Fibroblast of lung (primary cell): Measurements from ENCODE around the gene TM2D1. TPM values are rescaled to one million over a fixed set of nuclear protein-coding genes. Genes with fewer than 3 reads are reported as not detected.
A peak's percentile ranks its signal among the peaks of the same experiment; 100 is the strongest.

Experiments used
- DNase-seq, 2 donors: peaks; one replicate each; pipeline versions ENCODE4 v3.0.0 to v3.0.0-alpha.2; 2010; ENCODE audit warnings: low read depth in 2 of 2
- H2AFZ ChIP-seq: 2 replicates; pipeline ENCODE4 v1.5.1; 2012; ENCODE audit warnings: low read length, control low read depth, inconsistent platforms
- H3K27ac ChIP-seq: 2 replicates; pipeline ENCODE4 v1.5.1; 2011; ENCODE audit warnings: low read length, control low read depth; ENCODE audit not compliant: insufficient read depth
- H3K27me3 ChIP-seq: 2 replicates; pipeline ENCODE4 v1.5.1; 2011; ENCODE audit warnings: mild to moderate bottlenecking, low read length; ENCODE audit not compliant: control insufficient read depth, insufficient read depth
- H3K36me3 ChIP-seq: 2 replicates; pipeline ENCODE4 v1.5.1; 2011; ENCODE audit warnings: low read length; ENCODE audit not compliant: control insufficient read depth, insufficient read depth
- H3K4me1 ChIP-seq: 2 replicates; pipeline ENCODE4 v1.5.1; 2011; ENCODE audit warnings: low read length; ENCODE audit not compliant: control insufficient read depth, insufficient read depth; ENCODE audit errors: extremely low read depth
- H3K4me2 ChIP-seq: 2 replicates; pipeline ENCODE4 v1.5.1; 2011; ENCODE audit warnings: low read length, control low read depth; ENCODE audit not compliant: insufficient read depth; ENCODE audit errors: extremely low read depth
- H3K4me3 ChIP-seq, 4 experiments: fragments of 200-600 bp in 1 of 4; sonication (generic) in 1 of 4; replicated peaks in 1 of 4; 2 replicates each; pipeline ENCODE4 v1.5.1; 2011 to 2016; ENCODE audit warnings: low read length in 4 of 4, low read depth in 3 of 4, mild to moderate bottlenecking in 3 of 4, control low read depth in 2 of 4, inconsistent platforms in 1 of 4, mixed read lengths in 1 of 4; ENCODE audit not compliant: insufficient read depth in 1 of 4; ENCODE audit errors: control extremely low read depth in 1 of 4
- H3K79me2 ChIP-seq: 2 replicates; pipeline ENCODE4 v1.5.1; 2012; ENCODE audit warnings: mild to moderate bottlenecking, low read length, inconsistent platforms; ENCODE audit not compliant: control insufficient read depth, insufficient read depth
- H3K9ac ChIP-seq: 2 replicates; pipeline ENCODE4 v1.5.1; 2011; ENCODE audit warnings: mild to moderate bottlenecking, low read length, control low read depth; ENCODE audit not compliant: insufficient read depth
- H3K9me3 ChIP-seq: 2 replicates; pipeline ENCODE4 v1.5.1; 2012; ENCODE audit warnings: low read depth, low read length; ENCODE audit not compliant: control insufficient read depth, insufficient read depth
- H4K20me1 ChIP-seq: 2 replicates; pipeline ENCODE4 v1.5.1; 2011; ENCODE audit warnings: low read length; ENCODE audit not compliant: control insufficient read depth, insufficient read depth; ENCODE audit errors: extremely low read depth
- CTCF ChIP-seq, 2 donors: IDR thresholded peaks in 1 of 2; conservative IDR thresholded peaks in 1 of 2; 1 replicate in 1 of 2; 2 replicates in 1 of 2; pipeline ENCODE4 v1.5.1; 2011 to 2012; ENCODE audit warnings: low read length in 2 of 2, control low read depth in 1 of 2, inconsistent platforms in 1 of 2, low read depth in 1 of 2, mild to moderate bottlenecking in 1 of 2
- EZH2 ChIP-seq: IDR thresholded peaks from 2 replicates; pipeline ENCODE4 v1.5.1; 2012; ENCODE audit warnings: low read length, control low read depth, mild to moderate bottlenecking; ENCODE audit errors: missing control alignments
- polyA plus RNA-seq, 2 donors: library from polyadenylated mRNA; depleted of rRNA in 1 of 2; stranded (reverse) in 1 of 2; unstranded in 1 of 2; fragments of >200 nt; gene quantifications; 2 replicates each; pipeline ENCODE4 v1.2.1, GENCODE V29; 2011 to 2012; ENCODE audit warnings: missing spikeins in 1 of 2
- total RNA-seq: library from RNA; depleted of rRNA; stranded (reverse); fragments of >200 nt; gene quantifications from 2 replicates; pipeline ENCODE4 v1.2.1, GENCODE V29; 2014

Gene TM2D1
- total and polyA plus RNA-seq, 2 donors (not counting 1 experiment from before 2014, with no cell fraction given): 58.6 to 82.0 TPM

GRCh38 chr1:61746813-61747212 is 21.9 kb upstream of the TM2D1 start:
- H3K4me2 ChIP-seq: no peak overlapping the region
- no peak for TF ChIP-seq EZH2
- peak overlapping the region; percentile 5 for H2AFZ ChIP-seq
- H3K9me3 ChIP-seq: no peaks in the 10 kb centered on the region
- no peaks in the 10 kb centered on the region for H3K4me1 ChIP-seq
- no peaks in the 10 kb centered on the region for H4K20me1 ChIP-seq
- H3K27ac ChIP-seq: no peak overlapping the region
- no peaks in the 10 kb centered on the region for H3K79me2 ChIP-seq
- H3K4me3 ChIP-seq: no peak overlapping the region
- H3K36me3 ChIP-seq: no peaks in the 10 kb centered on the region
- no peak overlapping the region for H3K9ac ChIP-seq
- H3K27me3 ChIP-seq: no peaks in the 10 kb centered on the region
- peak; percentile 33 to 40 for DNase-seq

GRCh38 chr1:61743716-61744580 is 19.0 kb upstream of the TM2D1 start:
- no peaks in the 10 kb centered on the region for H3K36me3 ChIP-seq
- H3K79me2 ChIP-seq: no peaks in the 10 kb centered on the region
- no peak overlapping the region for H3K9ac ChIP-seq
- peak in 1 of 2 donors; percentile 59 for DNase-seq
- H3K4me2 ChIP-seq: no peak overlapping the region
- no peak overlapping the region for H2AFZ ChIP-seq
- no peaks in the 10 kb centered on the region for H3K9me3 ChIP-seq
- H3K4me3 ChIP-seq: no peak overlapping the region
- H3K27ac ChIP-seq: no peak overlapping the region
- H3K4me1 ChIP-seq: no peaks in the 10 kb centered on the region
- H3K27me3 ChIP-seq: no peaks in the 10 kb centered on the region
- no peak for TF ChIP-seq CTCF (conservative IDR thresholded peaks at IDR 0.05 in 1 of 2, IDR thresholded peaks at IDR 0.05 in 1 of 2; ENCODE audit: low read depth in 1 of 2, low read length in 2 of 2)
- no peak for TF ChIP-seq EZH2
- no peaks in the 10 kb centered on the region for H4K20me1 ChIP-seq

GRCh38 chr1:61743431-61743705 is 18.4 kb upstream of the TM2D1 start:
- H3K9me3 ChIP-seq: no peaks in the 10 kb centered on the region
- no peak overlapping the region for H3K27ac ChIP-seq
- H3K4me3 ChIP-seq: peak overlapping the region; percentile 54 to 74 (median 60)
- H3K4me2 ChIP-seq: peak overlapping the region; percentile 84
- no peaks in the 10 kb centered on the region for H3K4me1 ChIP-seq
- H4K20me1 ChIP-seq: no peaks in the 10 kb centered on the region
- DNase-seq: no peak
- H3K9ac ChIP-seq: no peak overlapping the region
- H3K36me3 ChIP-seq: no peaks in the 10 kb centered on the region
- TF ChIP-seq EZH2: no peak
- H2AFZ ChIP-seq: peak overlapping the region; percentile 79
- H3K79me2 ChIP-seq: no peaks in the 10 kb centered on the region
- H3K27me3 ChIP-seq: no peaks in the 10 kb centered on the region
